ENCODE results near the gene MXI1.
"Not testable (repeated sequence)": the region's sequence is repeated elsewhere in the genome, so short reads cannot be mapped to it uniquely, and the experiment has no call there.

Gene MXI1

DNA sequence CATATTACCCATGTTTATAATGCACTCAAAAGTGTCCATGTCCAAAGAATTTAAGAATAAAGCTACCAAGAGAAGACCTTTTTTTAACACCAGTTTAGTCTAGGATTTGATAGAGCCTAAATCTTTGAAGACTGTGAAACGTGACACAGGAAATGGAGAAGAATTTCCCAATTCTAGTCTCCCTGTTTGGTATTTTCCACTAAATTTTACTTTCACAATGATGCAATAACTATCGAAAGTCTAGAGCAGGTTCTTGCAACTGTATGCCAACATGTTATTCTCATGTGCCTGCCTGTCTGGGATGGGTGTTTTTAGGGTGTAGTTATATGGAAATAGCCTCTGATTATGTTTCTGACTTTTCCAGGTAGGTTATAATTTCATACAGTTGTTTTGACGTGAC lies 6.9 kb upstream of the MXI1 start:
- no peak overlapping the region for H3K4me3 ChIP-seq (replicated peaks; ENCODE audit: low read depth, low read length)
- TF ChIP-seq, protein P1, sequence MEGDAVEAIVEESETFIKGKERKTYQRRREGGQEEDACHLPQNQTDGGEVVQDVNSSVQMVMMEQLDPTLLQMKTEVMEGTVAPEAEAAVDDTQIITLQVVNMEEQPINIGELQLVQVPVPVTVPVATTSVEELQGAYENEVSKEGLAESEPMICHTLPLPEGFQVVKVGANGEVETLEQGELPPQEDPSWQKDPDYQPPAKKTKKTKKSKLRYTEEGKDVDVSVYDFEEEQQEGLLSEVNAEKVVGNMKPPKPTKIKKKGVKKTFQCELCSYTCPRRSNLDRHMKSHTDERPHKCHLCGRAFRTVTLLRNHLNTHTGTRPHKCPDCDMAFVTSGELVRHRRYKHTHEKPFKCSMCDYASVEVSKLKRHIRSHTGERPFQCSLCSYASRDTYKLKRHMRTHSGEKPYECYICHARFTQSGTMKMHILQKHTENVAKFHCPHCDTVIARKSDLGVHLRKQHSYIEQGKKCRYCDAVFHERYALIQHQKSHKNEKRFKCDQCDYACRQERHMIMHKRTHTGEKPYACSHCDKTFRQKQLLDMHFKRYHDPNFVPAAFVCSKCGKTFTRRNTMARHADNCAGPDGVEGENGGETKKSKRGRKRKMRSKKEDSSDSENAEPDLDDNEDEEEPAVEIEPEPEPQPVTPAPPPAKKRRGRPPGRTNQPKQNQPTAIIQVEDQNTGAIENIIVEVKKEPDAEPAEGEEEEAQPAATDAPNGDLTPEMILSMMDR (IDR thresholded peaks at IDR 0.05; ENCODE audit: low read depth, low read length, missing control alignments) = no peak
- no peak for DNase-seq (ENCODE audit: extremely low read depth, low read depth)

DNA sequence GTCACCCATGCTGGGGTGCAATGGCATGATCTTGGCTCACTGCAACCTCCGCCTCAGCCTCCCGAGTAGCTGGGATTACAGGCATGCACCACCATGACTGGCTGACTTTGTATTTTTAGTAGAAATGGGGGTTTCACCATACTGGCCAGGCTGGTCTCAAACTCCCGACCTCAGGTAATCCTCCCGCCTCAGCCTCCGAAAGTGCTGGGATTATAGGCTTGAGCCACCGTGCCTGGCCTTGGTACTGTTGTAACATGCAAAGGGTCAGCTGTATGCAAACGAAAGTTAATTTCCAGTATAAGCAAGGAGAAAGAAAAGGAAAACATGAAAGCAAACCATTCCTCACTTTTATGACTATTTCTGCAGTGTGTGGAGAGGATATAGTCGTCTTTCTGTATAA lies 6.4 kb upstream of the MXI1 start:
- H3K4me3 ChIP-seq (replicated peaks; ENCODE audit: low read depth, low read length); DNase-seq (ENCODE audit: extremely low read depth, low read depth): not testable (repeated sequence)

DNA sequence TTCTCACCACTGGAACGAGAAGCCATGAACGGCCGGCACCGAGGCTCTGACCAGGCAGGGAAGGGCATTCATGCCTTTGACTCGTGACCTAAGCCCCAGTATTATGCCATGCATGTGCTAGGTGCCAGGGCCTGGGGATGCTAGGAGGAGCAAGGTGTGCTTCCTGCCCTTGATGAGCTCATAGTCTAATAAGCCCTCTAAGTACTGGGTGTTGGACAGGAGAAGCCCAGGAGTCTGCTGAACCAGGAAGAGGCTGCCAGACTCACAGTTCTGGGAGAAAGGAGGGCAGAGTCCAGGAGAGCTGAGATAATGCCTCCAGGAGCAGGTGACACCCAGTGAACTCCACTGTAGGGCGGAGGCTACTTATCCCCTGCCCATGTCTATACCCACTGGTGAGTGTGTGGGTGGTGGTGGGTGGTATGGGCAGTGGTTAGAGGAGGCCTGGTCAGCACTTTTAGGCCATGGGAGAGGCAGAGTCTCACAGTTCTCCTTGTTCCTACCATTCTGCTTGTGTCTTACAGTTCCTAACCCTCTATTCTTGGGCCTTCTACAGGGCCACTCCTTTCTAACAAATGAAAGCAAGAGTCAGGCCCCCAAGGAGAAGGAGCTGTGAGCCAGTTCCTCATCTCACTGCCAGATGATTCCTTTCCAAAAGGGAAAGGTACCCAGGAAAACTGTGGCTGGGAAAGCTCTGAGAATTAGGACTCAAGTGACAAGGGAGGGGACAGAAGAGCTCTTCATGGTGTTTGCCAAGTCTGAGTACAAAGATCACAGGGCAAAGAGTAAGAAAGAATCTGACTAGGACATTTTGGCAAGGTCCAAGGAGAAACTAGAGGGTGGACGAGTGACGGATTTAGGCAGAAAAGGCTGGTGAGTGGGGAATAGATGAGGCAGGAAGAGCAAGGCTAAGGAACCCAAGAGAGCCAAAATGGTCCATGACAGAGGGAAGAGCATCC lies 3.6 kb upstream of the MXI1 start:
- DNase-seq (ENCODE audit: extremely low read depth, low read depth) = no peak
- TF ChIP-seq, protein P1 (IDR thresholded peaks at IDR 0.05; ENCODE audit: low read depth, low read length, missing control alignments) = no peak
- no peak overlapping the region for H3K4me3 ChIP-seq (replicated peaks; ENCODE audit: low read depth, low read length)

DNA sequence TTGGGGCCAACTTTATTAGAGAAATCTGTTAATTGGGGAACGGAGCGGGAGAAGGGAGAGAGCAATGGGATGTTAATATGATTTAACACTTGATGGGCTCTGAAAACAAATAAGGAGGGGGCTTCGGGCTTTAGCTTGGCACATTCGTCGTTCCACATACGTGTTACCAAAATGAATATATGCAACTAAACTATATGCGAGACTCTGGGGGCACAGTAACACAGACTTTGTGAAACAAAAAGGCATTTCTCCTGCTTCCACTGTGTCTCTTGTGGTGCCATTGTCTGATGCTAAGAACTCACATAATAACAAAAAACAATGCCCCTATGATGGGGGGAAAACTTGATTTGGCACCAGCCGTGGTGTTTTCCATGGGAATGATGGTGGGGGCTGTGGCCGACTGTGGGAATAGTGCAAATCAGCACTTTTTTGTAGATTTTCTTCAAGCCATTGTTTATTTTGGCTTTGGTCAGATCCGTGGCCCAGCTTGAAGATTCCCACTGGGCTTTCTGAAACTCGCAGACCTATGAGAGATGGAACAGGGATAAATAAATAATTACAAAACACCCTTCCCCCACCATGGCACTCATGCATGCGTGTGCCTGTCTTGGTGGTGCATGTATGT lies 2.2 kb upstream of the MXI1 start:
- TF ChIP-seq, protein P1 (IDR thresholded peaks at IDR 0.05; ENCODE audit: low read depth, low read length, missing control alignments) = no peak
- no peak overlapping the region for H3K4me3 ChIP-seq (replicated peaks; ENCODE audit: low read depth, low read length)

DNA sequence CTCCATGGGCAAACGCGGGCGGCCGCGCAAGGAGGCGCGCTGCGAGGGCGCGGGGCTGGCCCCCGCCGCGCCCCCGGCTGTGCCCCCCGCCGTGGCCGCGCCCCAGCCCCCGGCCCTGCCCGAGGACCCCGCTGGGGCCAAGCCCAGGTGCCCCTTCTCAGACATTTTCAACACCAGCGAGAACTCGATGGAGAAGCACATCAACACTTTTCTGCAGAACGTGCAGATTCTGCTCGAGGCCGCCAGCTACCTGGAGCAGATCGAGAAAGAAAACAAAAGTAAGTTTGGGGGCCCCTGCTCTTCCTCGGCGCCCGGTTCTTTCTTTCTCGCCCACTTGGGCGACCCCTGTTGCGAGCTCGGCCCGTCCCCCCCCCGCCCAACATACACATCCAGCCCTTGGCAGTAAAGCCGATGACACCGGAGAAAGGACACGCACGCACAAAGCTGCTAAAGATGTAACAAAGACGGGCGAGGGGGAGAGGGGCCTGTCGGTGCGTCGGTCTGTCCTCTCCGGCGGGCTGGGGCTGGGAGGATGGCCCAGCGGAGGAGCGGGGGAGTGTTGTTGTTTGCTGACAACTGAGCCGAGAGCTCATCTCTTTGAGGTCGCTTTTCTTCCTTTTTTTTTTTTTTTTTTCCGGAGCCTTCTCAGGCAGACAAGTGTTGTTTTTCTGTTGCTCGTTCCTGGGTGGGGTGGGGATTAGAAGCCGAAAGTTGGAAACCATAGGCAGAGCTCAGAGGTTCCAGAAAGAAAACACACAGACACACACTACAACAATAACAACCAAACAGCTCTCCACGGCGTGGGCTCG lies 604 bp downstream of the MXI1 start:
- no peak for DNase-seq (ENCODE audit: extremely low read depth, low read depth)
- peak overlapping the region; percentile 69 for H3K4me3 ChIP-seq (replicated peaks; ENCODE audit: low read depth, low read length)
- TF ChIP-seq, protein P1 (IDR thresholded peaks at IDR 0.05; ENCODE audit: low read depth, low read length, missing control alignments) = no peak

More for the DNA sequence above, 2.2 kb upstream of the MXI1 start:
- DNase-seq (ENCODE audit: extremely low read depth, low read depth) = no peak

DNA sequence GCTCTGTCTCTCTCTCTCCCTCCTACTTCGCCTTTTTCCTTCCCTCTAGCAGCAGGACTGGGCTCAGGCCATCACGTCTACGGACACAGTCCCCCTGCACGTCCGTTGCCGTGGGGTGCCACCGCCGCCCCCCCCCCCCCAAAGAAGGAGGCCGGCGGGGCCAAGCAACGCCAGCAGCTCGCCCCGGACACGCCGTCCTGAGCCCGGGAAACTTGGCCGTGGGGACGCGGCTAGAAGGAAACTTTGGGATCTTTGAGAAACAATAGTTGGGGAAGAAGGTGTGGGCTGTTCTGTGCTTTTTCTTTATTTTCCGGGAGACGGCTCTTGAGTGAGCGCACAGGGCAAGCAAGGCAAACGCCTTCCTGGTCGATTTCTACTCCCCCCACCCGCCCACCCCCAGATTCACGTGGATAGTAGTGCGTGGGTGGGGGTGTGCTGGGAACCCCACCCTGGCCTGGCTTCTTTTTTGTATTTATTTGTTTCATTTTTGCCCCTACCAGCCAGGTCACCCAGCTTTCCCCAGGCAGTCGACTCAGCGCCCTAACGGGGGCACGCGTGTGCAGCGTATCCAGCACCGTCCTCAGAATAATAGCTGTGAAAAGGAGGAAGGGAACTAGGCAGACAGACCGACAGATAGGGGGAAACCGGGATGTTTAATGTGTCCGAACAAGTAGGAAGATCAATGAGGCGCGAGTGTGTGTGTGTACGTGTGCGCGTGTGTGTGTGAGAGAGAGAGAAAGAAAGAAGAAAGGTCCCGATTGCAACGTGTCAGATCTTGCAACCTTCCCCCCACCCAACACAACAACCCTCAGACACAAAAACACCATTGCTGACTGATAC lies 1.4 kb downstream of the MXI1 start:
- TF ChIP-seq, protein P1 (IDR thresholded peaks at IDR 0.05; ENCODE audit: low read depth, low read length, missing control alignments) = no peak
- H3K4me3 ChIP-seq (replicated peaks; ENCODE audit: low read depth, low read length) = peak overlapping the region; percentile 69
- no peak for DNase-seq (ENCODE audit: extremely low read depth, low read depth)

Measured in HFF-Myc (cell line).